Ovary (tissue), 3 donors: ENCODE data around the gene BSN.

Experiments used
- CTCF ChIP-seq, 3 donors: fragments of 450-650 bp in 2 of 3; fragments of 200-600 bp in 1 of 3; IDR thresholded peaks; one replicate each; pipeline versions ENCODE4 v1.5.1 to v1.8.0; 2016 to 2022; ENCODE audit warnings: antibody characterized with exemption in 3 of 3, mild to moderate bottlenecking in 1 of 3
- POLR2A ChIP-seq: fragments of 450-650 bp; IDR thresholded peaks from one replicate; pipeline ENCODE4 v1.6.1; 2017; ENCODE audit warnings: antibody characterized with exemption, mild to moderate bottlenecking, moderate library complexity
- donor health status: DM: no; HTN: no; CAD: no.

- no peak for TF ChIP-seq POLR2A
- TF ChIP-seq CTCF (IDR thresholded peaks at IDR 0.05): no peak
These were observed 42.6 kb upstream of the BSN start for GRCh38 chr3:49511639-49512038.
